GM23338 (cell line): Measurements from ENCODE around the gene CTNNBIP1. TPM values are rescaled to one million over a fixed set of nuclear protein-coding genes. Genes with fewer than 3 reads are reported as not detected.

Source experiments
- ATAC-seq: fragments of 200-7000 bp; cut with Tn5 transposase; 3 replicates; pipeline ENCODE4 v1.9.1; 2020
- DNase-seq: peaks from one replicate; pipeline ENCODE4 v3.0.0-alpha.2; 2015; ENCODE audit warnings: low spot score
- H2AFZ ChIP-seq: fragments of 200-600 bp; sonication (generic); 2 replicates; pipeline ENCODE4 v1.8.0; 2016; ENCODE audit warnings: antibody characterized with exemption, mild to moderate bottlenecking, moderate library complexity
- H3F3A ChIP-seq: fragments of 200-600 bp; sonication (generic); replicated peaks from 2 replicates; pipeline ENCODE4 v1.8.0; 2017; ENCODE audit warnings: antibody characterized with exemption, mixed run types, low read depth
- H3K27ac ChIP-seq: fragments of 200-600 bp; sonication (generic); 2 replicates; pipeline ENCODE4 v1.6.1; 2016; ENCODE audit warnings: low read depth
- H3K27me3 ChIP-seq: fragments of 200-600 bp; sonication (generic); 2 replicates; pipeline ENCODE4 v1.8.0; 2016; ENCODE audit warnings: mild to moderate bottlenecking, mixed run types, moderate library complexity; ENCODE audit not compliant: insufficient read depth
- H3K36me3 ChIP-seq: fragments of 200-600 bp; sonication (generic); 2 replicates; pipeline ENCODE4 v1.8.0; 2016; ENCODE audit warnings: mild to moderate bottlenecking; ENCODE audit not compliant: insufficient read depth
- H3K4me1 ChIP-seq: fragments of 200-600 bp; sonication (generic); 2 replicates; pipeline ENCODE4 v1.8.0; 2016; ENCODE audit warnings: mild to moderate bottlenecking, moderate library complexity; ENCODE audit not compliant: insufficient read depth
- H3K4me2 ChIP-seq: fragments of 200-600 bp; sonication (generic); 2 replicates; pipeline ENCODE4 v1.7.1; 2017; ENCODE audit warnings: mixed run types
- H3K4me3 ChIP-seq: fragments of 200-600 bp; sonication (generic); 2 replicates; pipeline ENCODE4 v1.6.1; 2016; ENCODE audit warnings: mixed run types
- H3K79me2 ChIP-seq: fragments of 200-600 bp; sonication (generic); replicated peaks from 2 replicates; pipeline ENCODE4 v1.8.0; 2017; ENCODE audit warnings: mild to moderate bottlenecking; ENCODE audit not compliant: insufficient read depth
- H3K9me2 ChIP-seq: fragments of 200-600 bp; sonication (generic); 2 replicates; pipeline ENCODE4 v1.8.0; 2017; ENCODE audit not compliant: insufficient read depth
- H4K20me1 ChIP-seq: fragments of 200-600 bp; sonication (generic); replicated peaks from 2 replicates; pipeline ENCODE4 v1.8.0; 2017; ENCODE audit warnings: mild to moderate bottlenecking; ENCODE audit not compliant: insufficient read depth
- H3K27ac Mint-ChIP-seq: 2 replicates; pipeline ENCODE4 v1.8.0; 2020; ENCODE audit warnings: inconsistent platforms, mild to moderate bottlenecking, moderate library complexity, mixed read lengths
- H3K27me3 Mint-ChIP-seq: 3 replicates; pipeline ENCODE4 v1.8.0; 2022; ENCODE audit warnings: low read depth, mild to moderate bottlenecking, moderate library complexity, mixed read lengths, inconsistent platforms; ENCODE audit not compliant: insufficient read depth, poor library complexity
- H3K36me3 Mint-ChIP-seq: 3 replicates; pipeline ENCODE4 v1.8.0; 2021; ENCODE audit warnings: low read depth, mild to moderate bottlenecking, inconsistent platforms, moderate library complexity, mixed read lengths
- H3K4me1 Mint-ChIP-seq: 3 replicates; pipeline ENCODE4 v1.8.0; 2020; ENCODE audit warnings: mild to moderate bottlenecking, inconsistent platforms, mixed read lengths
- H3K4me3 Mint-ChIP-seq: 3 replicates; pipeline ENCODE4 v1.8.0; 2021; ENCODE audit warnings: moderate library complexity, mild to moderate bottlenecking, inconsistent platforms, mixed read lengths
- H3K9me3 Mint-ChIP-seq: 3 replicates; pipeline ENCODE4 v1.8.0; 2020; ENCODE audit warnings: moderate library complexity, mild to moderate bottlenecking, inconsistent platforms, mixed read lengths
- CREB1 ChIP-seq: fragments of 250-450 bp; sonication (Bioruptor Pico); IDR thresholded peaks from 2 replicates; pipeline ENCODE4 v1.5.0; 2020; ENCODE audit warnings: low read depth, mild to moderate bottlenecking, moderate library complexity
- EZH2 ChIP-seq: fragments of 200-600 bp; sonication (generic); IDR thresholded peaks from one replicate; pipeline ENCODE4 v1.8.0; 2017; ENCODE audit warnings: antibody characterized with exemption, mild to moderate bottlenecking, low read depth; ENCODE audit not compliant: unreplicated experiment
- EZH2phosphoT487 ChIP-seq: fragments of 200-600 bp; sonication (generic); IDR thresholded peaks from one replicate; pipeline ENCODE4 v1.8.1; 2018; ENCODE audit warnings: antibody characterized with exemption; ENCODE audit not compliant: unreplicated experiment
- JUNB ChIP-seq: IDR thresholded peaks from one replicate; pipeline ENCODE4 v1.6.1; 2016; ENCODE audit warnings: antibody characterized with exemption; ENCODE audit not compliant: unreplicated experiment
- NANOG ChIP-seq: IDR thresholded peaks from 2 replicates; pipeline ENCODE4 v1.6.1; 2016; ENCODE audit warnings: antibody characterized with exemption, borderline replicate concordance
- POLR2AphosphoS5 ChIP-seq: IDR thresholded peaks from 2 replicates; pipeline ENCODE4 v1.6.1; 2016; ENCODE audit warnings: antibody characterized with exemption, low read depth
- STAT1 ChIP-seq: IDR thresholded peaks from one replicate; pipeline ENCODE4 v1.6.1; 2016; ENCODE audit warnings: antibody characterized with exemption; ENCODE audit not compliant: unreplicated experiment
- ZNF114 ChIP-seq: fragments of 250-450 bp; sonication (Bioruptor Pico); IDR thresholded peaks from 2 replicates; pipeline ENCODE4 v1.5.0; 2020; ENCODE audit warnings: mild to moderate bottlenecking, moderate library complexity
- ZNF331 ChIP-seq: fragments of 250-450 bp; sonication (Bioruptor Pico); IDR thresholded peaks from 2 replicates; pipeline ENCODE4 v1.5.0; 2020; ENCODE audit warnings: low read depth, mild to moderate bottlenecking, moderate library complexity
- polyA plus RNA-seq: library from polyadenylated mRNA; unstranded; fragments of >200 nt; fragmentation: Nextera tagmentation; extraction: Ambion mirVana; gene quantifications from 2 replicates; pipeline ENCODE4 v1.2.1, GENCODE V29; 2016
- total RNA-seq: library from RNA; depleted of rRNA; stranded (reverse); fragments of >200 nt; shearing (Covaris generic); gene quantifications from 2 replicates; pipeline ENCODE4 v1.2.3, GENCODE V29; 2014
- TF ChIP-seq, protein P1 (sequence below), 2 experiments: fragments of 200-600 bp in 1 of 2; sonication (generic) in 1 of 2; conservative IDR thresholded peaks; 2 replicates each; pipeline versions ENCODE4 v1.5.1 to v1.6.1; 2016 to 2017; ENCODE audit warnings: antibody characterized with exemption in 2 of 2, low read depth in 2 of 2, mild to moderate bottlenecking in 2 of 2, moderate library complexity in 1 of 2
- TF ChIP-seq, protein P2 (sequence below): IDR thresholded peaks from one replicate; pipeline ENCODE4 v1.6.1; 2018; ENCODE audit warnings: antibody characterized with exemption; ENCODE audit not compliant: unreplicated experiment
- TF ChIP-seq, protein P3 (sequence below): fragments of 250-450 bp; sonication (Bioruptor Pico); IDR thresholded peaks from 2 replicates; pipeline ENCODE4 v1.5.0; 2020; ENCODE audit warnings: mild to moderate bottlenecking, moderate library complexity
- TF ChIP-seq, protein P4 (sequence below): IDR thresholded peaks from 2 replicates; pipeline ENCODE4 v1.6.1; 2016; ENCODE audit warnings: antibody characterized with exemption

CTNNBIP1 gene
- total and polyA plus RNA-seq, 2 experiments from 2014 or later, result 30.3 to 55.1 TPM

DNA sequence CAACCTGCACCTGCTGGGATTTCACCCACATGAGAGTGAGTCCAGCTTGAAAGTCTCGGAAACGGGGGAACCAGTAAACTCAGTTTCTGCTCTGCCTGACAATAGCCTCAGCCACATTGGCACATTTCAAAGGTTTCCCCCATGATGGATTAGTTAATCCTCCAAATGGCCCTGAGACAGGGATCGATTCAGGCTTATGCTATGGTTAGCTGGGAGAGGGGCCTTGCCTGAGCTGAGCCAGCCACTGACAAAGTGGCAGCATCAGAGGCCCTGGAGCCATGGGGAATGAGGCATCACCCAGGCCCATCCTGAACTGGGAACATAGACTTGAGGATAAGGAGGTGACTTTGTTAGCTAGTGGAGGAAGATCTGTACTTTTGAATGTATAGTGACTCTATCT is 83.5 kb downstream of the CTNNBIP1 start:
- ATAC-seq (no peak), DNase-seq (no peak)
- H4K20me1 ChIP-seq, result peaks cover 12% of the 10 kb centered on the region; the same call in 1 of the 2 replicates
- peaks cover 34% of the 10 kb centered on the region for H3K4me1 Mint-ChIP-seq
- no peak overlapping the region for H3K4me3 ChIP-seq
- no peak overlapping the region for H3K4me2 ChIP-seq
- H3K79me2 ChIP-seq, result peaks cover 15% of the 10 kb centered on the region
- H3K27ac Mint-ChIP-seq, result no peak overlapping the region
- H3K27ac ChIP-seq, result no peak overlapping the region
- H3K27me3 ChIP-seq, result peaks cover 42% of the 10 kb centered on the region
- H3F3A ChIP-seq, result peaks cover 24% of the 10 kb centered on the region; the same call in 1 of the 2 replicates
- TF ChIP-seq NANOG, result no peak
- TF ChIP-seq POLR2AphosphoS5, result no peak
- TF ChIP-seq EZH2phosphoT487, result no peak
- TF ChIP-seq ZNF331 (CRISPR knock-in tag), result no peak
- TF ChIP-seq, protein P1, sequence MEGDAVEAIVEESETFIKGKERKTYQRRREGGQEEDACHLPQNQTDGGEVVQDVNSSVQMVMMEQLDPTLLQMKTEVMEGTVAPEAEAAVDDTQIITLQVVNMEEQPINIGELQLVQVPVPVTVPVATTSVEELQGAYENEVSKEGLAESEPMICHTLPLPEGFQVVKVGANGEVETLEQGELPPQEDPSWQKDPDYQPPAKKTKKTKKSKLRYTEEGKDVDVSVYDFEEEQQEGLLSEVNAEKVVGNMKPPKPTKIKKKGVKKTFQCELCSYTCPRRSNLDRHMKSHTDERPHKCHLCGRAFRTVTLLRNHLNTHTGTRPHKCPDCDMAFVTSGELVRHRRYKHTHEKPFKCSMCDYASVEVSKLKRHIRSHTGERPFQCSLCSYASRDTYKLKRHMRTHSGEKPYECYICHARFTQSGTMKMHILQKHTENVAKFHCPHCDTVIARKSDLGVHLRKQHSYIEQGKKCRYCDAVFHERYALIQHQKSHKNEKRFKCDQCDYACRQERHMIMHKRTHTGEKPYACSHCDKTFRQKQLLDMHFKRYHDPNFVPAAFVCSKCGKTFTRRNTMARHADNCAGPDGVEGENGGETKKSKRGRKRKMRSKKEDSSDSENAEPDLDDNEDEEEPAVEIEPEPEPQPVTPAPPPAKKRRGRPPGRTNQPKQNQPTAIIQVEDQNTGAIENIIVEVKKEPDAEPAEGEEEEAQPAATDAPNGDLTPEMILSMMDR (conservative IDR thresholded peaks at IDR 0.05; ENCODE audit: low read depth in 2 of 2), result no peak
- TF ChIP-seq, protein P2, sequence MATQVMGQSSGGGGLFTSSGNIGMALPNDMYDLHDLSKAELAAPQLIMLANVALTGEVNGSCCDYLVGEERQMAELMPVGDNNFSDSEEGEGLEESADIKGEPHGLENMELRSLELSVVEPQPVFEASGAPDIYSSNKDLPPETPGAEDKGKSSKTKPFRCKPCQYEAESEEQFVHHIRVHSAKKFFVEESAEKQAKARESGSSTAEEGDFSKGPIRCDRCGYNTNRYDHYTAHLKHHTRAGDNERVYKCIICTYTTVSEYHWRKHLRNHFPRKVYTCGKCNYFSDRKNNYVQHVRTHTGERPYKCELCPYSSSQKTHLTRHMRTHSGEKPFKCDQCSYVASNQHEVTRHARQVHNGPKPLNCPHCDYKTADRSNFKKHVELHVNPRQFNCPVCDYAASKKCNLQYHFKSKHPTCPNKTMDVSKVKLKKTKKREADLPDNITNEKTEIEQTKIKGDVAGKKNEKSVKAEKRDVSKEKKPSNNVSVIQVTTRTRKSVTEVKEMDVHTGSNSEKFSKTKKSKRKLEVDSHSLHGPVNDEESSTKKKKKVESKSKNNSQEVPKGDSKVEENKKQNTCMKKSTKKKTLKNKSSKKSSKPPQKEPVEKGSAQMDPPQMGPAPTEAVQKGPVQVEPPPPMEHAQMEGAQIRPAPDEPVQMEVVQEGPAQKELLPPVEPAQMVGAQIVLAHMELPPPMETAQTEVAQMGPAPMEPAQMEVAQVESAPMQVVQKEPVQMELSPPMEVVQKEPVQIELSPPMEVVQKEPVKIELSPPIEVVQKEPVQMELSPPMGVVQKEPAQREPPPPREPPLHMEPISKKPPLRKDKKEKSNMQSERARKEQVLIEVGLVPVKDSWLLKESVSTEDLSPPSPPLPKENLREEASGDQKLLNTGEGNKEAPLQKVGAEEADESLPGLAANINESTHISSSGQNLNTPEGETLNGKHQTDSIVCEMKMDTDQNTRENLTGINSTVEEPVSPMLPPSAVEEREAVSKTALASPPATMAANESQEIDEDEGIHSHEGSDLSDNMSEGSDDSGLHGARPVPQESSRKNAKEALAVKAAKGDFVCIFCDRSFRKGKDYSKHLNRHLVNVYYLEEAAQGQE, result no peak
- TF ChIP-seq ZNF114 (CRISPR knock-in tag), result no peak
- TF ChIP-seq, protein P3, sequence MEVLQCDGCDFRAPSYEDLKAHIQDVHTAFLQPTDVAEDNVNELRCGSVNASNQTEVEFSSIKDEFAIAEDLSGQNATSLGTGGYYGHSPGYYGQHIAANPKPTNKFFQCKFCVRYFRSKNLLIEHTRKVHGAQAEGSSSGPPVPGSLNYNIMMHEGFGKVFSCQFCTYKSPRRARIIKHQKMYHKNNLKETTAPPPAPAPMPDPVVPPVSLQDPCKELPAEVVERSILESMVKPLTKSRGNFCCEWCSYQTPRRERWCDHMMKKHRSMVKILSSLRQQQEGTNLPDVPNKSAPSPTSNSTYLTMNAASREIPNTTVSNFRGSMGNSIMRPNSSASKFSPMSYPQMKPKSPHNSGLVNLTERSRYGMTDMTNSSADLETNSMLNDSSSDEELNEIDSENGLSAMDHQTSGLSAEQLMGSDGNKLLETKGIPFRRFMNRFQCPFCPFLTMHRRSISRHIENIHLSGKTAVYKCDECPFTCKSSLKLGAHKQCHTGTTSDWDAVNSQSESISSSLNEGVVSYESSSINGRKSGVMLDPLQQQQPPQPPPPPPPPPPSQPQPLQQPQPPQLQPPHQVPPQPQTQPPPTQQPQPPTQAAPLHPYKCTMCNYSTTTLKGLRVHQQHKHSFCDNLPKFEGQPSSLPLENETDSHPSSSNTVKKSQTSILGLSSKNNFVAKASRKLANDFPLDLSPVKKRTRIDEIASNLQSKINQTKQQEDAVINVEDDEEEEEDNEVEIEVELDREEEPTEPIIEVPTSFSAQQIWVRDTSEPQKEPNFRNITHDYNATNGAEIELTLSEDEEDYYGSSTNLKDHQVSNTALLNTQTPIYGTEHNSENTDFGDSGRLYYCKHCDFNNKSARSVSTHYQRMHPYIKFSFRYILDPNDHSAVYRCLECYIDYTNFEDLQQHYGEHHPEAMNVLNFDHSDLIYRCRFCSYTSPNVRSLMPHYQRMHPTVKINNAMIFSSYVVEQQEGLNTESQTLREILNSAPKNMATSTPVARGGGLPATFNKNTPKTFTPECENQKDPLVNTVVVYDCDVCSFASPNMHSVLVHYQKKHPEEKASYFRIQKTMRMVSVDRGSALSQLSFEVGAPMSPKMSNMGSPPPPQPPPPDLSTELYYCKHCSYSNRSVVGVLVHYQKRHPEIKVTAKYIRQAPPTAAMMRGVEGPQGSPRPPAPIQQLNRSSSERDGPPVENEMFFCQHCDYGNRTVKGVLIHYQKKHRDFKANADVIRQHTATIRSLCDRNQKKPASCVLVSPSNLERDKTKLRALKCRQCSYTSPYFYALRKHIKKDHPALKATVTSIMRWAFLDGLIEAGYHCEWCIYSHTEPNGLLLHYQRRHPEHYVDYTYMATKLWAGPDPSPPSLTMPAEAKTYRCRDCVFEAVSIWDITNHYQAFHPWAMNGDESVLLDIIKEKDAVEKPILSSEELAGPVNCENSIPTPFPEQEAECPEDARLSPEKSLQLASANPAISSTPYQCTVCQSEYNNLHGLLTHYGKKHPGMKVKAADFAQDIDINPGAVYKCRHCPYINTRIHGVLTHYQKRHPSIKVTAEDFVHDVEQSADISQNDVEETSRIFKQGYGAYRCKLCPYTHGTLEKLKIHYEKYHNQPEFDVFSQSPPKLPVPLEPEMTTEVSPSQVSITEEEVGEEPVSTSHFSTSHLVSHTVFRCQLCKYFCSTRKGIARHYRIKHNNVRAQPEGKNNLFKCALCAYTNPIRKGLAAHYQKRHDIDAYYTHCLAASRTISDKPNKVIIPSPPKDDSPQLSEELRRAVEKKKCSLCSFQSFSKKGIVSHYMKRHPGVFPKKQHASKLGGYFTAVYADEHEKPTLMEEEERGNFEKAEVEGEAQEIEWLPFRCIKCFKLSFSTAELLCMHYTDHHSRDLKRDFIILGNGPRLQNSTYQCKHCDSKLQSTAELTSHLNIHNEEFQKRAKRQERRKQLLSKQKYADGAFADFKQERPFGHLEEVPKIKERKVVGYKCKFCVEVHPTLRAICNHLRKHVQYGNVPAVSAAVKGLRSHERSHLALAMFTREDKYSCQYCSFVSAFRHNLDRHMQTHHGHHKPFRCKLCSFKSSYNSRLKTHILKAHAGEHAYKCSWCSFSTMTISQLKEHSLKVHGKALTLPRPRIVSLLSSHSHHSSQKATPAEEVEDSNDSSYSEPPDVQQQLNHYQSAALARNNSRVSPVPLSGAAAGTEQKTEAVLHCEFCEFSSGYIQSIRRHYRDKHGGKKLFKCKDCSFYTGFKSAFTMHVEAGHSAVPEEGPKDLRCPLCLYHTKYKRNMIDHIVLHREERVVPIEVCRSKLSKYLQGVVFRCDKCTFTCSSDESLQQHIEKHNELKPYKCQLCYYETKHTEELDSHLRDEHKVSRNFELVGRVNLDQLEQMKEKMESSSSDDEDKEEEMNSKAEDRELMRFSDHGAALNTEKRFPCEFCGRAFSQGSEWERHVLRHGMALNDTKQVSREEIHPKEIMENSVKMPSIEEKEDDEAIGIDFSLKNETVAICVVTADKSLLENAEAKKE (CRISPR knock-in tag), result no peak
- no peak for TF ChIP-seq STAT1
- no peak for TF ChIP-seq JUNB
- no peak for TF ChIP-seq CREB1
- TF ChIP-seq, protein P4, sequence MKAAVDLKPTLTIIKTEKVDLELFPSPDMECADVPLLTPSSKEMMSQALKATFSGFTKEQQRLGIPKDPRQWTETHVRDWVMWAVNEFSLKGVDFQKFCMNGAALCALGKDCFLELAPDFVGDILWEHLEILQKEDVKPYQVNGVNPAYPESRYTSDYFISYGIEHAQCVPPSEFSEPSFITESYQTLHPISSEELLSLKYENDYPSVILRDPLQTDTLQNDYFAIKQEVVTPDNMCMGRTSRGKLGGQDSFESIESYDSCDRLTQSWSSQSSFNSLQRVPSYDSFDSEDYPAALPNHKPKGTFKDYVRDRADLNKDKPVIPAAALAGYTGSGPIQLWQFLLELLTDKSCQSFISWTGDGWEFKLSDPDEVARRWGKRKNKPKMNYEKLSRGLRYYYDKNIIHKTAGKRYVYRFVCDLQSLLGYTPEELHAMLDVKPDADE, result no peak
- no peak for TF ChIP-seq EZH2
- no peak overlapping the region for H2AFZ ChIP-seq
- H3K36me3 Mint-ChIP-seq, result peaks cover 4% of the 10 kb centered on the region; the same call in 2 of the 3 replicates
- H3K9me3 Mint-ChIP-seq, result no peaks in the 10 kb centered on the region
- H3K4me3 Mint-ChIP-seq, result no peak overlapping the region
- H3K4me1 ChIP-seq, result peaks cover 19% of the 10 kb centered on the region
- no peaks in the 10 kb centered on the region for H3K36me3 ChIP-seq
- no peaks in the 10 kb centered on the region for H3K9me2 ChIP-seq
- H3K27me3 Mint-ChIP-seq, result peaks cover 25% of the 10 kb centered on the region
